ENCODE results near the gene LYPD3.

DNA sequence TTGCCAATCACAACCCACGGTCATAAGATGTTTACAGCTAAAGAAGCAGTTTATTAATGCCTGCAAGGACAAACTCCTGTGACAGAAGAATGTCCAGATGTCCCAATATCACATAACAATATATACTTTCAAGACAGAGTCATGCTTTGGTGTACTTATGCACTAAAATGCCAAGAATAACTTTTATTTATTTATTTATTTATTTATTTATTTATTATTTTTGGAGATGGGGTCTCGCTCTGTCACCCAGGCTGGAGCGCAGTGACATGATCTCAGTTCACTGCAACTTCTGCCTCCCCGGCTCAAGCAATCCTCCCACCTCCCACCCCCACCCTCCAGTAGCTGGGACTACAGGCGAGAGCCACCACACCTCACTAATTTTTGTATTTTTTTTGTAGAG is 41.6 kb downstream of the LYPD3 start:
- TF ChIP-seq, protein P1, sequence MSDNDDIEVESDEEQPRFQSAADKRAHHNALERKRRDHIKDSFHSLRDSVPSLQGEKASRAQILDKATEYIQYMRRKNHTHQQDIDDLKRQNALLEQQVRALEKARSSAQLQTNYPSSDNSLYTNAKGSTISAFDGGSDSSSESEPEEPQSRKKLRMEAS (IDR thresholded peaks at IDR 0.05; ENCODE audit: low read depth, low read length): no peak
- TF ChIP-seq, protein P2, sequence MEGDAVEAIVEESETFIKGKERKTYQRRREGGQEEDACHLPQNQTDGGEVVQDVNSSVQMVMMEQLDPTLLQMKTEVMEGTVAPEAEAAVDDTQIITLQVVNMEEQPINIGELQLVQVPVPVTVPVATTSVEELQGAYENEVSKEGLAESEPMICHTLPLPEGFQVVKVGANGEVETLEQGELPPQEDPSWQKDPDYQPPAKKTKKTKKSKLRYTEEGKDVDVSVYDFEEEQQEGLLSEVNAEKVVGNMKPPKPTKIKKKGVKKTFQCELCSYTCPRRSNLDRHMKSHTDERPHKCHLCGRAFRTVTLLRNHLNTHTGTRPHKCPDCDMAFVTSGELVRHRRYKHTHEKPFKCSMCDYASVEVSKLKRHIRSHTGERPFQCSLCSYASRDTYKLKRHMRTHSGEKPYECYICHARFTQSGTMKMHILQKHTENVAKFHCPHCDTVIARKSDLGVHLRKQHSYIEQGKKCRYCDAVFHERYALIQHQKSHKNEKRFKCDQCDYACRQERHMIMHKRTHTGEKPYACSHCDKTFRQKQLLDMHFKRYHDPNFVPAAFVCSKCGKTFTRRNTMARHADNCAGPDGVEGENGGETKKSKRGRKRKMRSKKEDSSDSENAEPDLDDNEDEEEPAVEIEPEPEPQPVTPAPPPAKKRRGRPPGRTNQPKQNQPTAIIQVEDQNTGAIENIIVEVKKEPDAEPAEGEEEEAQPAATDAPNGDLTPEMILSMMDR (IDR thresholded peaks at IDR 0.05; ENCODE audit: low read depth, low read length): no peak
- TF ChIP-seq POLR2A (IDR thresholded peaks at IDR 0.05; ENCODE audit: extremely low read depth, insufficient read length) (no peak), MYC (IDR thresholded peaks at IDR 0.05; ENCODE audit: low read depth, low read length) (no peak)
